HepG2 (cell line): ENCODE measurements around the gene NACC2. TPM values are rescaled to one million over a fixed set of nuclear protein-coding genes. Genes with fewer than 3 reads are reported as not detected.

Experiments used
- ARID3A ChIP-seq: IDR thresholded peaks from 2 replicates; pipeline ENCODE4 v1.6.1; 2012; ENCODE audit warnings: low read depth, low read length, improper control_type of control experiment
- BRCA1 ChIP-seq: sonication (generic); formaldehyde crosslinking; IDR thresholded peaks from 2 replicates; pipeline ENCODE4 v1.4.0; 2020; ENCODE audit warnings: missing genetic modification reagents
- HNF1A ChIP-seq, 2 experiments: sonication (generic) in 1 of 2; formaldehyde crosslinking in 1 of 2; IDR thresholded peaks; 2 replicates each; pipeline versions ENCODE4 v1.4.0 to v1.6.1; 2016 to 2020; ENCODE audit warnings: borderline replicate concordance in 1 of 2, low read depth in 1 of 2, mild to moderate bottlenecking in 1 of 2, missing genetic modification reagents in 1 of 2
- KLF13 ChIP-seq: sonication (generic); formaldehyde crosslinking; IDR thresholded peaks from 2 replicates; pipeline ENCODE4 v1.4.0; 2020; ENCODE audit warnings: mild to moderate bottlenecking, missing genetic modification reagents
- MIER2 ChIP-seq: IDR thresholded peaks from 2 replicates; pipeline ENCODE4 v1.6.1; 2016; ENCODE audit warnings: missing biosample characterization, missing genetic modification reagents
- WIZ ChIP-seq: sonication (generic); formaldehyde crosslinking; IDR thresholded peaks from 2 replicates; pipeline ENCODE4 v1.5.1; 2020; ENCODE audit warnings: mild to moderate bottlenecking, missing genetic modification reagents
- YEATS4 ChIP-seq: sonication (generic); formaldehyde crosslinking; IDR thresholded peaks from 2 replicates; pipeline ENCODE4 v1.4.0; 2020; ENCODE audit warnings: missing genetic modification reagents, borderline replicate concordance
- ZMYM2 ChIP-seq: sonication (generic); formaldehyde crosslinking; IDR thresholded peaks from 2 replicates; pipeline ENCODE4 v1.8.0; 2022; ENCODE audit warnings: mild to moderate bottlenecking, missing genetic modification reagents
- ZNF207 ChIP-seq: fragments of 450-650 bp; IDR thresholded peaks from 2 replicates; pipeline ENCODE4 v1.6.1; 2016; ENCODE audit warnings: antibody characterized with exemption, borderline replicate concordance
- ZNF652 ChIP-seq: IDR thresholded peaks from 2 replicates; pipeline ENCODE4 v1.6.1; 2016; ENCODE audit warnings: low read depth, borderline replicate concordance
- ZSCAN30 ChIP-seq: sonication (generic); formaldehyde crosslinking; IDR thresholded peaks from 2 replicates; pipeline ENCODE4 v1.5.0; 2020; ENCODE audit warnings: mild to moderate bottlenecking, missing genetic modification reagents
- polyA plus RNA-seq, 8 experiments: library from polyadenylated mRNA; depleted of rRNA in 3 of 8; stranded (reverse) in 7 of 8; unstranded in 1 of 8; fragments of >200 nt; fragmentation: Illumina TruSeq in 4 of 8; extraction: Trizol in 4 of 8; gene quantifications; 2 replicates each; pipeline versions ENCODE4 v1.2.1 to v1.2.3, GENCODE V29; 2011 to 2016; ENCODE audit warnings: low read depth in 4 of 8, missing spikeins in 1 of 8, mixed read lengths in 1 of 8; ENCODE audit not compliant: insufficient read depth in 1 of 8
- total RNA-seq, 5 experiments: library from RNA; depleted of rRNA; stranded (reverse); fragments of >200 nt; fragmentation: Illumina TruSeq; extraction: Trizol; gene quantifications; 2 replicates each; pipeline ENCODE4 v1.2.3, GENCODE V29; 2016; ENCODE audit warnings: low read depth in 1 of 5
- TF ChIP-seq, protein P1 (sequence below): sonication (generic); formaldehyde crosslinking; IDR thresholded peaks from 2 replicates; pipeline ENCODE4 v1.4.0; 2020; ENCODE audit warnings: mild to moderate bottlenecking, missing genetic modification reagents
- TF ChIP-seq, protein P2 (sequence below): IDR thresholded peaks from 2 replicates; pipeline ENCODE4 v1.6.1; 2018; ENCODE audit warnings: missing genetic modification reagents, mild to moderate bottlenecking, missing compliant biosample characterization

NACC2 gene
- total and polyA plus RNA-seq, 2 of the 13 experiments (the other 11 are each of a cell fraction or from before 2014, with no cell fraction given), result 5.9 to 12.3 TPM

DNA sequence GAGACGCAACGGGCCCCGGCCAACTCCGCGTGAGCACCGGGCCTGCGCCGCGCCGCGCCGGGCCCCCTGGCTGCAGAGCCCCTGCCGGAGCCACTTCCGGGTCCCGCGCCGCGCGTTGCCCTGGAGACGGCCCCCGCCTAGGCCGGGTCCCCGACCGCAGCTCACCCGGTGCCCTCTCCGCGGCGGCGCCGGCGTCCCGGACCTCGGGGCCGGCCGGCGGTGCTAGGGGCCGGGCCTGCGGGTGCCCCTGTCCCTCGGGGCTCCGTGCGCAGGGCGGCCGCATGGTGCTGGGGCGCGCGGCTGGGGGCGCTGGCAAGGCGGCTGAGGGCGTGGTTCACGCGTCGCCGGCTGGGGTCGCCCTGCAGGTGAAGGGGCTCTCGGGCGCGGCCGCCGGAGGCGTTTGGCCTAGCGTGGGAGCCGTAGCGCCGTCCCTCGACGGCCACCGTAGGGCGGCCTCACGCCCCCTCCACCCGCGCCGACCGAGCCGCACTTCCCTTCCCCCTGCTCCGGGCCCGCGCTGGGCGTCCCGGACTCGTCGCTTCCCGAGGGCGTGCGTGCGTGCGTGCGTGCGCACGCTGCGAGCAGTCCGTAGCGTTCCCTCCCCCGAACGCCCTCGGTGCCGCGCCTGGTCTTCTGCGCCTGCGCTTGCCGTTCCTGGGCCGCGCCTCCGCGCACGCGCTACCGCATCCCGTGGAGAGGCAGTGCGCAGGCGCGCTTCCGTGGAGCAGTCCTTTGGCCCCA lies 23.4 kb upstream of the NACC2 start, which contains the start of gene TMEM250 (continued):
- TF ChIP-seq, protein P1, sequence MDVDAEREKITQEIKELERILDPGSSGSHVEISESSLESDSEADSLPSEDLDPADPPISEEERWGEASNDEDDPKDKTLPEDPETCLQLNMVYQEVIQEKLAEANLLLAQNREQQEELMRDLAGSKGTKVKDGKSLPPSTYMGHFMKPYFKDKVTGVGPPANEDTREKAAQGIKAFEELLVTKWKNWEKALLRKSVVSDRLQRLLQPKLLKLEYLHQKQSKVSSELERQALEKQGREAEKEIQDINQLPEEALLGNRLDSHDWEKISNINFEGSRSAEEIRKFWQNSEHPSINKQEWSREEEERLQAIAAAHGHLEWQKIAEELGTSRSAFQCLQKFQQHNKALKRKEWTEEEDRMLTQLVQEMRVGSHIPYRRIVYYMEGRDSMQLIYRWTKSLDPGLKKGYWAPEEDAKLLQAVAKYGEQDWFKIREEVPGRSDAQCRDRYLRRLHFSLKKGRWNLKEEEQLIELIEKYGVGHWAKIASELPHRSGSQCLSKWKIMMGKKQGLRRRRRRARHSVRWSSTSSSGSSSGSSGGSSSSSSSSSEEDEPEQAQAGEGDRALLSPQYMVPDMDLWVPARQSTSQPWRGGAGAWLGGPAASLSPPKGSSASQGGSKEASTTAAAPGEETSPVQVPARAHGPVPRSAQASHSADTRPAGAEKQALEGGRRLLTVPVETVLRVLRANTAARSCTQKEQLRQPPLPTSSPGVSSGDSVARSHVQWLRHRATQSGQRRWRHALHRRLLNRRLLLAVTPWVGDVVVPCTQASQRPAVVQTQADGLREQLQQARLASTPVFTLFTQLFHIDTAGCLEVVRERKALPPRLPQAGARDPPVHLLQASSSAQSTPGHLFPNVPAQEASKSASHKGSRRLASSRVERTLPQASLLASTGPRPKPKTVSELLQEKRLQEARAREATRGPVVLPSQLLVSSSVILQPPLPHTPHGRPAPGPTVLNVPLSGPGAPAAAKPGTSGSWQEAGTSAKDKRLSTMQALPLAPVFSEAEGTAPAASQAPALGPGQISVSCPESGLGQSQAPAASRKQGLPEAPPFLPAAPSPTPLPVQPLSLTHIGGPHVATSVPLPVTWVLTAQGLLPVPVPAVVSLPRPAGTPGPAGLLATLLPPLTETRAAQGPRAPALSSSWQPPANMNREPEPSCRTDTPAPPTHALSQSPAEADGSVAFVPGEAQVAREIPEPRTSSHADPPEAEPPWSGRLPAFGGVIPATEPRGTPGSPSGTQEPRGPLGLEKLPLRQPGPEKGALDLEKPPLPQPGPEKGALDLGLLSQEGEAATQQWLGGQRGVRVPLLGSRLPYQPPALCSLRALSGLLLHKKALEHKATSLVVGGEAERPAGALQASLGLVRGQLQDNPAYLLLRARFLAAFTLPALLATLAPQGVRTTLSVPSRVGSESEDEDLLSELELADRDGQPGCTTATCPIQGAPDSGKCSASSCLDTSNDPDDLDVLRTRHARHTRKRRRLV (CRISPR knock-in tag), result no peak
- TF ChIP-seq, protein P2, sequence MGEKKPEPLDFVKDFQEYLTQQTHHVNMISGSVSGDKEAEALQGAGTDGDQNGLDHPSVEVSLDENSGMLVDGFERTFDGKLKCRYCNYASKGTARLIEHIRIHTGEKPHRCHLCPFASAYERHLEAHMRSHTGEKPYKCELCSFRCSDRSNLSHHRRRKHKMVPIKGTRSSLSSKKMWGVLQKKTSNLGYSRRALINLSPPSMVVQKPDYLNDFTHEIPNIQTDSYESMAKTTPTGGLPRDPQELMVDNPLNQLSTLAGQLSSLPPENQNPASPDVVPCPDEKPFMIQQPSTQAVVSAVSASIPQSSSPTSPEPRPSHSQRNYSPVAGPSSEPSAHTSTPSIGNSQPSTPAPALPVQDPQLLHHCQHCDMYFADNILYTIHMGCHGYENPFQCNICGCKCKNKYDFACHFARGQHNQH (CRISPR knock-in tag), result no peak
- TF ChIP-seq HNF1A (IDR thresholded peaks at IDR 0.05; ENCODE audit: low read depth), result no peak
- peak; percentile 51 for TF ChIP-seq HNF1A (CRISPR knock-in tag; IDR thresholded peaks at IDR 0.05; ENCODE audit: borderline replicate concordance)
- TF ChIP-seq ZNF652 (CRISPR knock-in tag), result no peak
- TF ChIP-seq ZMYM2 (CRISPR knock-in tag), result no peak
- no peak for TF ChIP-seq KLF13 (CRISPR knock-in tag)
- TF ChIP-seq MIER2, result peak; percentile 39; the same call in 1 of the 2 replicates
- TF ChIP-seq BRCA1 (CRISPR knock-in tag), result no peak
- no peak; the same call in 1 of the 2 replicates for TF ChIP-seq ARID3A
- TF ChIP-seq YEATS4 (CRISPR knock-in tag), result peak; percentile 56; the same call in 1 of the 2 replicates
- no peak for TF ChIP-seq ZSCAN30 (CRISPR knock-in tag)
- TF ChIP-seq WIZ (CRISPR knock-in tag), result no peak
- TF ChIP-seq ZNF207, result no peak
